Measurements from ENCODE around the gene HNRNPA0.

HNRNPA0 gene

DNA sequence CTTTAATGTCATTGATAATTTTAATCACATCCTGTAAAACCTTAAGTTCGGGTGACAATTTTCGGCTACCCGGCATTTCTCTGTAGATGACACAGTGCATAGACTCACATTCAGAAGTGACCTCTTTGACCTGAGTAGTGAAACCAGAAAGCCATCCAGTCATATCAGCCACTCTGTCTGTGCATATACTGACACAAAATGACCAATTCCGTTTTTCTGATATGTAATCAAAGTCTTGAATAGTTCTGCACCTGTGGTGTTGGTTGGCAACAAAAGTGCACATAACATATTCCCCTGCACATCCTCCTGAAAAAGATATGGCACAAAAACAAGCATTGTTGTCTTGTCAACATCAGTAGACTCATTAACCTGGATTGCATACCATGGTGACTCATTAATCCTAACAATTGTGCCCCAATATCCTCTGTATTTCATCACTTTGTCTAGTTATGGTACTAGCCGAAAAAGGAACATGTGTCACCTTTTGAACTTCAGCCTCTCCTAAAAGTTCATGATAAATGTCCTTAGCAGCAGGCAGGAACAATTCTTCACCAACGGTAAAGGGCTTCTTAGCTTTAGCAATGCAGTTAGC is 4.6 kb upstream of the HNRNPA0 start:
- no peak for ATAC-seq
- no peak for TF ChIP-seq CSRNP3 (CRISPR knock-in tag; IDR thresholded peaks at IDR 0.05)
- TF ChIP-seq ZFP3 (CRISPR knock-in tag; IDR thresholded peaks at IDR 0.05), result no peak
- TF ChIP-seq ISL1 (CRISPR knock-in tag; IDR thresholded peaks at IDR 0.05), result no peak
- no peak for TF ChIP-seq TCF4 (CRISPR knock-in tag; IDR thresholded peaks at IDR 0.05; ENCODE audit: borderline replicate concordance)
- TF ChIP-seq ZNF70 (CRISPR knock-in tag; IDR thresholded peaks at IDR 0.05), result no peak
- no peak for TF ChIP-seq OSR1 (CRISPR knock-in tag; IDR thresholded peaks at IDR 0.05)
- TF ChIP-seq TOX (CRISPR knock-in tag; IDR thresholded peaks at IDR 0.05; ENCODE audit: borderline replicate concordance), result no peak
- TF ChIP-seq RARB (CRISPR knock-in tag; IDR thresholded peaks at IDR 0.05), result no peak

DNA sequence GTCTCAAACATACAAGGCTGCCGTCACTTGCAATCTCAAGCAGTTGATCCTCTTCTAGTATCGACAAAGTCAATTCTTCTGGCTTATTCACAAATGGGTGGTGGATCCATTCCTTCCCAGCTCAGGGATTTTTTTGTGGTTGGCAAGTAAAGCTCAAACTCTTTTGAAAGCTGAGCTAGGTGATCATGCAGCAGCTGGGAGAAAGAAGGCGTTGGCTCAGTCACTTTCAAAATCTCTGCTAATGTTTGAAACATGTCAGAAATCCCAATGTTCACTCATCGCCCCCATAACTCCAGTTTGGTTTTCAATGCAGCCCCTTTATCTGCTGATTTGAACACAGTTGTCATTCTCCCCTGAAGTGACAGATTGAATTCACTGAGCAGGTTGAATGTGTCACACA is 4.0 kb upstream of the HNRNPA0 start:
- TF ChIP-seq OSR1 (CRISPR knock-in tag; IDR thresholded peaks at IDR 0.05), result no peak
- no peak for TF ChIP-seq BACH2 (CRISPR knock-in tag; IDR thresholded peaks at IDR 0.05; ENCODE audit: borderline replicate concordance)
- no peak for TF ChIP-seq ZNF565 (CRISPR knock-in tag; conservative IDR thresholded peaks at IDR 0.05; ENCODE audit: low read depth)
- TF ChIP-seq ISL1 (CRISPR knock-in tag; IDR thresholded peaks at IDR 0.05), result no peak
- no peak for TF ChIP-seq ZNF70 (CRISPR knock-in tag; IDR thresholded peaks at IDR 0.05)
- TF ChIP-seq PPARA (CRISPR knock-in tag; IDR thresholded peaks at IDR 0.05; ENCODE audit: borderline replicate concordance), result no peak
- TF ChIP-seq POU6F1 (CRISPR knock-in tag; IDR thresholded peaks at IDR 0.05; ENCODE audit: borderline replicate concordance, low read depth), result no peak
- no peak for TF ChIP-seq TOX (CRISPR knock-in tag; IDR thresholded peaks at IDR 0.05; ENCODE audit: borderline replicate concordance)
- TF ChIP-seq CSRNP3 (CRISPR knock-in tag; IDR thresholded peaks at IDR 0.05), result no peak
- TF ChIP-seq ZNF8 (CRISPR knock-in tag; IDR thresholded peaks at IDR 0.05), result no peak
- no peak for TF ChIP-seq CSDC2 (CRISPR knock-in tag; IDR thresholded peaks at IDR 0.05)
- ATAC-seq, result no peak

- TF ChIP-seq POU6F1 (CRISPR knock-in tag; IDR thresholded peaks at IDR 0.05; ENCODE audit: borderline replicate concordance, low read depth) (no peak), TCF4 (CRISPR knock-in tag; IDR thresholded peaks at IDR 0.05; ENCODE audit: borderline replicate concordance) (no peak), ISL1 (CRISPR knock-in tag; IDR thresholded peaks at IDR 0.05) (no peak), ZNF70 (CRISPR knock-in tag; IDR thresholded peaks at IDR 0.05) (no peak), ARNTL (CRISPR knock-in tag; IDR thresholded peaks at IDR 0.05; ENCODE audit: borderline replicate concordance, low read depth) (no peak), ZNF8 (CRISPR knock-in tag; IDR thresholded peaks at IDR 0.05) (no peak), ZFP30 (CRISPR knock-in tag; IDR thresholded peaks at IDR 0.05) (no peak), OSR1 (CRISPR knock-in tag; IDR thresholded peaks at IDR 0.05) (no peak), CSRNP3 (CRISPR knock-in tag; IDR thresholded peaks at IDR 0.05) (no peak), PPARA (CRISPR knock-in tag; IDR thresholded peaks at IDR 0.05; ENCODE audit: borderline replicate concordance) (no peak), CREB5 (CRISPR knock-in tag; IDR thresholded peaks at IDR 0.05; ENCODE audit: low read depth) (no peak), TOX (CRISPR knock-in tag; IDR thresholded peaks at IDR 0.05; ENCODE audit: borderline replicate concordance) (no peak), CSDC2 (CRISPR knock-in tag; IDR thresholded peaks at IDR 0.05) (no peak)
- no peak for ATAC-seq
These were observed 3.5 kb upstream of the HNRNPA0 start for GRCh38 chr5:137757634-137758033.
